Calu3 (cell line): ENCODE results near the gene DKC1. TPM values are rescaled to one million over a fixed set of nuclear protein-coding genes. Genes with fewer than 3 reads are reported as not detected.

ENCODE experiments used
- total RNA-seq: library from RNA; stranded (reverse); gene quantifications from 2 replicates; pipeline ENCODE4 v1.2.3, GENCODE V29; 2022

DKC1 gene
- total RNA-seq, 1 experiment from 2014 or later = 112 TPM

Other genes starting within 250 kb of the DKC1 start
- gene FAM3A, start 246.6 kb upstream of the DKC1 start, total RNA-seq = 36.8 and 39.5 TPM in 2 replicates
- 180 and 229 TPM in 2 replicates for gene G6PD, start 216.0 kb upstream of the DKC1 start, total RNA-seq
- gene IKBKG, start 215.2 kb upstream of the DKC1 start, total RNA-seq = 39.9 and 46.3 TPM in 2 replicates
- not detected in 2 replicates for gene CTAG1A, start 177.7 kb upstream of the DKC1 start, total RNA-seq
- not detected in 2 replicates for gene CTAG1B, start 143.6 kb upstream of the DKC1 start, total RNA-seq
- not detected in 2 replicates for gene CTAG2, start 109.3 kb upstream of the DKC1 start, total RNA-seq
- not detected in 2 replicates for gene GAB3, start 11.8 kb upstream of the DKC1 start, total RNA-seq
- gene MPP1, start 42.6 kb downstream of the DKC1 start, total RNA-seq = 1.3 TPM in 1 of 2 replicates, not detected in the other
- not detected in 2 replicates for gene SMIM9, start 71.8 kb downstream of the DKC1 start, total RNA-seq
- 20.8 and 24.4 TPM in 2 replicates for gene F8A1, start 123.5 kb downstream of the DKC1 start, total RNA-seq